HG03064 (cell line): Measurements from ENCODE around the gene PNPLA7.
"Not testable (repeated sequence)": the region's sequence is repeated elsewhere in the genome, so short reads cannot be mapped to it uniquely, and the experiment has no call there.

Source experiments
- ATAC-seq: cut with Tn5 transposase; IDR thresholded peaks from one replicate; pipeline ENCODE4 v1.9.1; 2021; ENCODE audit warnings: low read depth; ENCODE audit not compliant: unreplicated experiment

The PNPLA7 gene

GRCh38 chr9:137575716-137576411 is 25.7 kb upstream of the PNPLA7 start:
- ATAC-seq: no peak

- no peak for ATAC-seq
Observed at GRCh38 chr9:137575364-137575715, 25.1 kb upstream of the PNPLA7 start.

DNA sequence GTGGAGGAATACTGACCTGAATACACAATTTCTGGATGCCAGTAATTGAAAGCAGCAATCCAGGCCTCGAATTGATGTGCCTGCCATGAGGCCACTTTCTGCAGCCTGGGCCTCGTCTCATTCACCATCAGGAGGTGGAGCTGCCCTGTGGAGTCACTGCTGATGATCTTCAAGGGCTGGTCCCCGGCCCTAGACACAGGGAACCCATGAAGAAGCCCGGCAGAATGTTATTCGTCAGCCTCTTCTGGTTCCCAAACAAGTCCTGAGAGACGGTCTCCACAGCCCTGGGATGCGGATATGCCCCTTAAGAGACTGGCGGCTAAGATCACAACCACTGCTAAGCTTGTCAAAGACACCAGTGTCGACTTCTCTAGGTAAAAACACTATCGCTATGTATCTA is 24.0 kb upstream of the PNPLA7 start:
- no peak for ATAC-seq

- no peak for ATAC-seq
Observed at GRCh38 chr9:137570566-137570965, 20.4 kb upstream of the PNPLA7 start.

- no peak for ATAC-seq
Observed at GRCh38 chr9:137569609-137570203, 19.5 kb upstream of the PNPLA7 start.

GRCh38 chr9:137568445-137568844 is 18.2 kb upstream of the PNPLA7 start:
- not testable (repeated sequence) for ATAC-seq

- no peak for ATAC-seq
Observed at GRCh38 chr9:137564817-137565411, 14.7 kb upstream of the PNPLA7 start.

DNA sequence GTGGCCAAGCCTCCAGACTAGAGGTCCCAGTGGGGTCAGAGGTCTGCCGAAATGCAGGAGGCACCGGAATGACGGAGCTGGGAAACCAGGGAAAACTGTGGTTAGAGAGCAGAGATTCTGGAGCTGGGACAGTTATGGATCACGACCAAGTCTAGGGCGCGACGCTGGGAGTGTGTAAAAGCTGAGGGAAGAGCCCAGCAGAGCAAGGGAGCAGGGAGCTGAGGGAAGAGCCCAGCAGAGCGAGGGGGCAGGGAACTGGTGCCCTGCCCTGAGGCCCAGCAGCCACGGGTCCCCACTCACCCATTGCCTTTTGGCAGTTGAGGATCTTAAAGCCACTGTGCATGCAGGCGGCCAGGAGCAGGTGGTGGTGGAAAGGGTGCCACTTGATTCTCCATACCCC is 13.9 kb upstream of the PNPLA7 start:
- ATAC-seq: no peak

GRCh38 chr9:137558127-137558526 is 7.9 kb upstream of the PNPLA7 start:
- ATAC-seq: no peak

GRCh38 chr9:137556069-137556838 is 6.1 kb upstream of the PNPLA7 start:
- no peak for ATAC-seq

GRCh38 chr9:137555179-137555578 is 5.0 kb upstream of the PNPLA7 start:
- no peak for ATAC-seq

GRCh38 chr9:137554349-137554748 is 4.1 kb upstream of the PNPLA7 start:
- ATAC-seq: no peak

DNA sequence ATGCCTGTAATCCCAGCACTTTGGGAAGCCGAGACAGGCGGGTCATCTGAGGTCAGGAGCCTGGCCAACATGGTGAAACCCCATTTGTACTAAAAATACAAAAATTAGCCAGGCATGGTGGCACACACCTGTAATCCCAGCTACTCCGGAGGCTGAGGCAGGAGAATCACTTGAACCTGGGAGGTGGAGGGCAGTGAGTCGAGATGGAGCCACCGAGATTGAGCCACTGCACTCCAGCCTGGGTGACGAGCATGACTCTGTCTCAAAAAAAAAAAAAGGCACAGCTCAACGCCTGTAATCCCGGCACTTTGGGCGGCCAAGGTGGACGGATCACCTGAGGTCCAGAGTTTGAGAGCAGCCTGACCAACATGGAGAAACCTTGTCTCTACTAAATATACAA is 3.5 kb upstream of the PNPLA7 start:
- not testable (repeated sequence) for ATAC-seq

DNA sequence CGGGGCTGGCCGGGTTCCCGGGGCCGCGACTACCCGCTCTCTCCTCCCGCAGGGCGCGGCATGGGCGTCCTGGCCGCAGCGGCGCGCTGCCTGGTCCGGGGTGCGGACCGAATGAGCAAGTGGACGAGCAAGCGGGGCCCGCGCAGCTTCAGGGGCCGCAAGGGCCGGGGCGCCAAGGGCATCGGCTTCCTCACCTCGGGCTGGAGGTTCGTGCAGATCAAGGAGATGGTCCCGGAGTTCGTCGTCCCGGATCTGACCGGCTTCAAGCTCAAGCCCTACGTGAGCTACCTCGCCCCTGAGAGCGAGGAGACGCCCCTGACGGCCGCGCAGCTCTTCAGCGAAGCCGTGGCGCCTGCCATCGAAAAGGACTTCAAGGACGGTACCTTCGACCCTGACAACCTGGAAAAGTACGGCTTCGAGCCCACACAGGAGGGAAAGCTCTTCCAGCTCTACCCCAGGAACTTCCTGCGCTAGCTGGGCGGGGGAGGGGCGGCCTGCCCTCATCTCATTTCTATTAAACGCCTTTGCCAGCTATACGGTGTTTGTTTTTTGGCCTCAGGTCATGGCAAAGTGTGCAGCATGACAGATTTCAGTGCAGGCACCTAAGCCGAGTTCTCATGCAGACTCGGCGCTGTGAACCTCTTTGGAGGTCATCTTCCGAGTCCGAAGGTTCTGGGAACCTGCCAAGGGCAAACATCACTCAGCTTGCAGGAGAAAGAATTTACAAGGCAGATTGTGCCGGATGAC is 2.0 kb upstream of the PNPLA7 start:
- ATAC-seq: peak; percentile 13

GRCh38 chr9:137551264-137552021 is 1.2 kb upstream of the PNPLA7 start, which contains the start of gene MRPL41:
MRPL41 (plus strand) TSS chr9:137551879; CDS start chr9:137552082, 203 bp downstream.
- peak; percentile 60 for ATAC-seq

GRCh38 chr9:137550958-137551263 is 709 bp upstream of the PNPLA7 start:
- ATAC-seq: not testable (repeated sequence)

DNA sequence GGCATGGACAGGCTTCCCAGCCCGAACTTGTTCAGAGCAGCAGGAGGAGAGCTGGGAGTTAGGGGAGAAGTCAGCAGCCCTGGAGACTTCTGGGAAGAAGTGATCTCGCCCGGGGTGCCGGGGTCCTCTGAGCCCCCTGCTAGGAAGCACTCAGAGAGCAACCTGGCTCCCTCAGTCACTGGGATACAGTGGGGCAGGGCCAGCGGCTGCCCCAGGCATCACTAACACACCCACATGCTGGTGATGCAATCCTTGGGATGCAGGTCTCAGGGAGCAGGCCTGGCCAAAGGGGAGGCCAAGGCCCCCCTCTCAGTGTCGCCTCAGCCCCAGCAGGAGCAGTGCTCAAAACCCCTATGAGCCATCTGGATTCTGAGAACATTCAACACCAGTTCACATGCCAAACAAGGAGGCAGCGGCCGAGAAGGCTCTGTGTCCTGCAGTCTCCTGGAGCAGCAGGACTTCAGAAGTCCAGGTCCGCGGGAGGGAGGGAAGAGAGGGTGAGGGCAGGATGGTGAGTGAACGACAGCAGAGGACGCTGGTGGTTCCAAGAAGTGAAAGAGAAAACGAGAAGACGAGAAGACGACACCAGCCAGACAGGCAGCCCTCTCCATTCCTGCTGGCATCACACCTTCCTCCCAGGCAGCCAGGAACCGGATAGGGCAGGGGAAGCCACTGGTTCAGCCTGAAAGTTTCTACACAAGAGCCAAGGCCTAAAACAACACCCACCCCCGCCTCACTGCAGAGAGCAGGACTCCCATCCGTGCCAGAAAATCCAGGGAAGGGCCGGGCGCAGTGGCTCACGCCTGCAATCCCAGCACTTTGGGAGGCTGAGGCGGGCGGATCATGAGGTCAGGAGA is 2.3 kb downstream of the PNPLA7 start:
- ATAC-seq: no peak

DNA sequence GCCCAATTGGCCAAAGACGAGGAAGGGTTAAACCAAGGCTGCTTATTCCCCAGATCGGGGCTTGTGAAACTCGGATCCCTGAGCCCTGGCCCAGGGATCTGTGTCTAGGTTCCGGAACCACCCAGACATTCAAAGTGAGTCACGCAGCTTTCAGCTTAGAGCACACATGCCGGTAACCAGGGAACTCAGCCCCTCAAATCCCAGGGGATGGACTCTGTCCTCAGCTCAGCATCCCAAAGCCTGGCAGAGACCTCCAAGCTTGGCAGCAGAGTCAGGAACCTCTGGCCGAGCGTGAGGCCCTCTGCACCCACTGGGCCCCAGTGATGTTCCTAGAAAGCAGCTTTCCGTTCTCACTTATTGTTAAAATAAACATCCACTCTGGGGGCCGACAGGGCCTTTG is 5.1 kb downstream of the PNPLA7 start:
- no peak for ATAC-seq

- no peak for ATAC-seq
Observed at GRCh38 chr9:137544176-137544760, 5.9 kb downstream of the PNPLA7 start.
